NCI-H128 (cell line): Measurements from ENCODE around the gene LAMC3.
"Not testable (repeated sequence)": the region's sequence is repeated elsewhere in the genome, so short reads cannot be mapped to it uniquely, and the experiment has no call there.

Source experiments
- DNase-seq: peaks from one replicate; lab custom pipeline; 2025; ENCODE audit not compliant: unreplicated experiment; lab: John Stamatoyannopoulos, UW

Gene LAMC3

DNA sequence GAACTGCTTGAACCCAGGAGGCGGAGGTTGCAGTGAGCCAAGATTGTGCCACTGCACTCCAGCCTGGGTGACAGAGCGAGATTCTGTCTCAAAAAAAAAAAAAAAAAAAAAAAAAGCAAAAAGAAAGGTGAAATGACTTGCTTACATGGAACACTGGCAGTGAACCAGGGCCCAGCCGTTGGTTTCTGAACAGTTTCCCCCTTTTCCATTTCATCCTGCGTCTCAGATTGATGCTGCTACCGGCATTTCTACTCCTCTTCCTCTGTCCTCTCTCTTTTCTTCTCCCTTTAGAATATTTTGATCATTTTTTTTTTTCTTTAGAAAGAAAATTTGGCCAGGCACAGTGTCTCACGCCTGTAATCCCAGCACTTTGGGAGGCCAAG is 106.4 kb downstream of the LAMC3 start:
- not testable (repeated sequence) for DNase-seq

DNA sequence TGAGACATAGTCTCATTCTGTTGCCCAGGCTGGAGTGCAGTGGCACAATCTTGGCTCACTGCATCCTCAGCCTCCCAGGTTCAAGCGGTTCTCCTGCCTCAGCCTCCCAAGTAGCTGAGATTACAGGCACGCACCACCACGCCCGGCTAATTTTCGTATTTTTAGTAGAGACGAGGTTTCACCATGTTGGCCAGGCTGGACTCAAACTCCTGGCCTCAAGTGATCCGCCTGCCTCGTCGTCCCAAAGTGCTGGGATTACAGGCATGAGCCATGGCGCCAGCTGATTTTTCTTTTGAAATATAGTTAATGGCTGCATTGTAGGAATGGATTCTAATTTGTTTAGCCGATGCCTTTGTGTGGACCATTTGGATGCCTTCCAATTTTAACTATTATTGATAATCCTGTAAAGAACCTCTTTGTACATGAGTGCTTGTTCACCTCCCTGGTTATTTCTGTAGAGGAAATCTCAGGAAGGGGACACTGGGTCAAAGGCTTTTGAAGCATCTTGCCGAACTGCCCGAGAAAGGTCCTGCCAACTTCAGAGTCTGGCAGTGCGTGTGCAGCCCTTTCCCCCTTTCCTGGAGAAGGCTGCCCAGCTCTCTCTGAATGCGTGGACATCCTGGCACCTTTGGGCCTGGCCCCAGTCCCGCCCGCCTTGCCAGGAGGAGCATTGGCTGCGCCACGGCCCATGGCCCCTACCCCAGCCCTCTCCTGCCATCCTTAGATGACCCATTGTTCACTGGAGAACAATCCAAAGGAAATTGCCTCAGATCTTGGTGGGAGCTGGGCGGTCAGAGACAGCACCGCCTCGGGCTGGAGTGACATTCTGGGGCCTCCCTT is 107.5 kb downstream of the LAMC3 start:
- DNase-seq = no peak

DNA sequence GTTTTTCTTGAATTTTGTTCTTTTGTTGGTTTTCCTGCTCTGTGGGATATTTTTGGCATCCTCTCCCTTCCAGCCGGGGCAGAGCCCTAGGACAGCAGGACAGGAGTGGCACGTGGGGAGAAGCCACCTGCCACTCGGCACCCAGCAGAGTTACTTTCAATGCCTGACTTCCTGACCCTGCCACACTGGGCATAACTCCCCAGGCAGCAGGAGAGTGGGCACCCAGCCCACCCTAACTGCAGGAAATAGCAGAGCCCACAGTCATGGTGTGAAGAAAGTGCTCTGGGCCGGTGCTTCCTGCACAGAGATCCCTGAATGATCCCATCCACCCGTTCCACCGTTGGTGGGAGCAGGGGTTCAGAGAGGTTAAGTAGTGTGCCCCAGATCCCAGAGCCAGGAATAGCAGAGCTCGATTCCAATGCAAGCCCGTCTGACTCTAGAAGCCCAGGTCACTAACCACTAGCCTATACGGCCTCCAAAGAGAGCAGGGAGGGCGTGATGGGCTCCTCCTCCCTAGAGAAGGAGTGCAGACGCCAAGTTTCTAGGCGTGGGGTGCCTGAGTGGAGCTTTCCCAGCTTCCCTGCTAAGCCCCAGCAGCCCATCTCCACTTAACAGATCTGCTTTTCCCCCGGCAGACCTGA is 108.3 kb downstream of the LAMC3 start:
- no peak for DNase-seq

DNA sequence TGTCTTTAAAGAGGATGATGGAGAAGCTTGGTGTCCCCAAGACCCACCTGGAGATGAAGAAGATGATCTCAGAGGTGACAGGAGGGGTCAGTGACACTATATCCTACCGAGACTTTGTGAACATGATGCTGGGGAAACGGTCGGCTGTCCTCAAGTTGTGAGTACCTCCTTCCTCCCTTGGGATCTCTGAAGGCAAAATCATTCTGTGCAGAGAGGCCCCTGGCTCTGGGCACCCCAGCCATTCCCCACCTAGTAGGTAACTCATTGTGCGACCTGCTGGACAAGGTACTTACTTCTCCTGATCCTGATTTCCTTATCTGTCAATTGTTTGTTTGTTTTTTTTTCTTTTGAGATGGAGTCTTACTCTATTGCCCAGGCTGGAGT is 108.8 kb downstream of the LAMC3 start:
- DNase-seq = no peak

DNA sequence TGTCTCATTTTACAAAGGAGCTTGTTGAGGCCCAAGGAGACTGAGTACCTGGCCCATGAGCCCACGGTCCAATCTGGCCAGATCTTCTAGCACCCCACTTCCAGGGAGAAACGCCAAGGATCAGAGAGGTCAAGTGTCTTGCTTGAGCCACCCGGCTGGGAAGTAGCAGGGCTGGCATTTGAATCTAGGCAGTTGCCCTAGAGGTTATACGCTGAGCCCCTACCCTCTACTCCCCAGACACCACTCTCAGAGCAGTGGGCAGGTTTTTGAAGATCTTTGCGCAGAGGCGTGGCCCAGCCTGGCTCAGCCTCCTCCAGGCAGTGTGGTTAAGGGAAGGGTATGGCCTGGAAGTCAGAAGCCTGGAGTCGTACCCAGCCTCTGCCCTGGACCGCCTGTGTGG is 110.6 kb downstream of the LAMC3 start:
- DNase-seq = no peak

DNA sequence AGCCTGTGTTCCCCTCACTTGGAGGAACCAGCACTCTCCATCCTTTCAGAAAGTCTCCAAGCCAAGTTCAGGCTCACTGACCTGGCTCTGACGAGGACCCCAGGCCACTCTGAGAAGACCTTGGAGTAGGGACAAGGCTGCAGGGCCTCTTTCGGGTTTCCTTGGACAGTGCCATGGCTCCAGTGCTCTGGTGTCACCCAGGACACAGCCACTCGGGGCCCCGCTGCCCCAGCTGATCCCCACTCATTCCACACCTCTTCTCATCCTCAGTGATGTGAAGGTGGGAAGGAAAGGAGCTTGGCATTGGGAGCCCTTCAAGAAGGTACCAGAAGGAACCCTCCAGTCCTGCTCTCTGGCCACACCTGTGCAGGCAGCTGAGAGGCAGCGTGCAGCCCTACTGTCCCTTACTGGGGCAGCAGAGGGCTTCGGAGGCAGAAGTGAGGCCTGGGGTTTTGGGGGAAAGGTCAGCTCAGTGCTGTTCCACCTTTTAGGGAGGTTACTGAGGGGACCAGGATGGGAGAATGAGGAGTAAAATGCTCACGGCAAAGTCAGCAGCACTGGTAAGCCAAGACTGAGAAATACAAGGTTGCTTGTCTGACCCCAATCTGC is 111.8 kb downstream of the LAMC3 start:
- DNase-seq = no peak

DNA sequence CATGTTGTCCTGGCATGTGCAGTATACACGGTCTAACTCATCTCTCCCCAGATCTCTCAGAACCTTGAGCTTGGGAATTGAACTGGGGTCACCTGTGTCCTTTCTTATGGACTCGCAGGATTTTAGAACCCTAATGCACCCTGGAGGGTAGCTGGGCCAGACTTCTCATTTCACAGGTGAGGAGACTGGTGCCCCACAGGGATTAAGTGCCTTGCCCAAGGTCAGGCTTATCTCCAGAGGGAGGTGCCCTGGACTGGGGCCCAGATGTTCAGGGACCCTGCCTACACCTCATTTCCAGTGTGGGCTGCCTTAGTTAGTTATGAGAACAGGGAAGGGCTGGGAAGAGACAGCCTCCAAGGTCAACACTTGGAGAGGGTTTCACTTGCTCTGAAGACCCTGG is 112.4 kb downstream of the LAMC3 start:
- no peak for DNase-seq

DNA sequence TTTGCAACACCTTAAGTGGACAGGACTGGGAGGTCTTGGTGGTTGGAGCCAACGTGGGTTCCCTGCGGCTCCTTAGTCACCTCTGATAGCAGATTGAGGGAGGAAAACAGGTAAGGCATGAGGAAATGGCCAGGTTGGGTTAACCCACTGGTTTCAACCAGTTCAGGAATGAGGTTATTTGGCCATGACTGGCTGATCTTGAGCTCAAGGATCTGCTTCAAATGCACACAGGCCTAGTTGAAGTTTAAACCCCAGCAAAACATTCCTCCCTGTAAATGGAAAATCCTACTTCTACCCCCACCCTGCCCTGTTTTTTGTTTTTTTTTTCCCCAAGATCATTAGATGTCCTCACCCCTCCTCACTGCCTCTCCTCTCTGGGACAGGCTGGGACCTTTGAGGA is 113.2 kb downstream of the LAMC3 start:
- no peak for DNase-seq

DNA sequence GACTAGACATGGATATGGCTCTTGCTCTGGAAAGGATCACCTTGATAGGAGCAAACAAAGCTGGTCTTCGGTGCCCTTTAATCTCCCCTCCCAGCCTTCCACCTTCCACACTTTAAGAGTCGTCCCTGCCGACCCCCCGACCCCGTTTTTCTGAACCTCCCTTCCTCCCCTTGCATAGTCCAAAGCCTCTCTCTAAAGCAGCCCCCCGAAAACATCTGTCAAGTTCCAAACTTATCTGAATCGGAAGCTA is 116.0 kb downstream of the LAMC3 start:
- DNase-seq = no peak

DNA sequence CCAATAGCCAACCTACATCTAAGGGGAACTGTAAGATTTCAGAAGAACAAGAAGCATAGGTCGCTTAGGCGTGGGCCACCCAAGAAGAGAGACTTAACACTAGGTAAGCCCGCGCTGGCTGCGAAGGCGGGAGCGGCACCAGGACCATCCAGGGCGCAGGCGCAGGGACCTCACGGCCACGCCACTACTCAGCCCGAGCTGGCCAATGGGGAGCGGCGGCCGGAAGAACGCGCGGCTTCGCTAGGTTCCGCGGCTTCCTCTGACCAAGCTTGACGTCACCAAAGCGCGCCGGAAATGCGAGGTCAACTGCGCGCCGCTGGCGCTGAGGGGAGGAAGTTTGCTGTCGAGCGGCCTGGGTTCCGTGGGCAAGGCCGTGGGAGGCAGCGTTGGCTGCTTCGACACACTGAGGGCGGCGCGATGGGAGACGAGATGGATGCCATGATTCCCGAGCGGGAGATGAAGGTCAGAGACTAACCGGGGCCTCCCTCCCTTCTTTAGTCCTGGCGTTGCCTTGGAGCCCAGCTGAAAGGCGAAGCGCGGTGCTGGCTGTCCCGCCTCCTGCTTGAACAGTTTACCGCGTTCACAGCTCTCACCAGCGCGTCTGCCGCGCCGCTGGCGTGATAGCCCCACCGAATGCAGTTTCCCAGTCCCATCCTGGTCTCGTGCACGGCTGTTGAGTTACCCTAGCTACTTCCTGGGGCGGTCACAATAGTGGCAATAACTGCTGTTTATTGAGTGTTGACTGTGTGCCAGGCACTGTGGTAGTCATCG is 116.5 kb downstream of the LAMC3 start, which contains the start of gene NUP214:
Gene NUP214 (plus strand): TSS at position 299 of the 771 bp plus-strand sequence. CDS start 119 bp downstream, at position 418.
- DNase-seq = peak; percentile 95

DNA sequence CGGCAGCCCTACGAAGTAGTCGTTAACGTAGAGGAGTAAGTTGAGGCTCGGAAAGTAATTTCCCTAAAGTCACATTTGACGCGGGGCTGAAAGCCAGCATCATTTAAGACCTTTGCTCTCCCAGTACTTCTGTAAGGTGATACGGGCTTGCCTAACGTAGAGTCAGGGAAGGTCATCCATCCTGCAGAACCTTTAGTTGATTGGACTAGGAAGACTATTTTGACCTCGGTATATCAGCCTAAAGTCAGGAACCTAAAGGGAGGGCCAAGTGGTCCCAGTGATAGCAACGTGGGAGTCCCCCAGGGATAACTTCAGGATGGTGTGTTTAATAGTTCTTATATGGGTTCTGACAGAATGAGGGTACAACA is 117.1 kb downstream of the LAMC3 start:
- no peak for DNase-seq

DNA sequence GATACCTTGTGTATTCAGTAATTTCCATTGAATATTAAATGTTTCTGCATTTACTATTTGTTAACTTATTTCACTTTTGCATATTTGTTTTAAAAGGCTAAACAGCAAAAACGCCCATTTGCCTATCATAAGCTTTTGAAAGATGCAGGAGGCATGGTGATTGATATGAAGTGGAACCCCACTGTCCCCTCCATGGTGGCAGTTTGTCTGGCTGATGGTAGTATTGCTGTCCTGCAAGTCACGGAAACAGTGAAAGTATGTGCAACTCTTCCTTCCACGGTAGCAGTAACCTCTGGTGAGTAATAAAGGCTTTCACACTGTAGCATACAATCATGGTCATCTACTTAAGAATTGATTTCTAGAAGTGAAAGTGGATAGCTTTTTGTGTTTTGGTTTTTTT is 120.2 kb downstream of the LAMC3 start:
- DNase-seq = no peak

DNA sequence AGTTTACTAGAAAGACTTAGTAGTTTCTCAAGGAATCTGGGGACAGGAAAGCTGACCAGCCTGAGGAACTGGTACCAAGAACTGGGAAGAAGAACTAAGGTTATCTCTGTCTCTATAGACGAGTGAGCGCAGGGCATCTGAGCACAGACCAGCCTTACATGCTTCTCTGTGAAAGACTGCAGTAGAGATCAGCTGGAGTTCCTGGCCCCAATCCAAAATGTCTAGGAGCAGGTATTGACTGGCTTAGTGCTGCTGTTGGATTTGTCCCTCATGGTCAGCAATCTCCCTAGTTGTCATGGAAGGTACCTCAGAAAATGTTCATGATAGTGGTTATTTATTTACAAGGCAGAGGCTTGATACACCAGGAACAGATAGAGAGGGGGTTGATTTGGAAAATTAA is 129.7 kb downstream of the LAMC3 start:
- DNase-seq = no peak

DNA sequence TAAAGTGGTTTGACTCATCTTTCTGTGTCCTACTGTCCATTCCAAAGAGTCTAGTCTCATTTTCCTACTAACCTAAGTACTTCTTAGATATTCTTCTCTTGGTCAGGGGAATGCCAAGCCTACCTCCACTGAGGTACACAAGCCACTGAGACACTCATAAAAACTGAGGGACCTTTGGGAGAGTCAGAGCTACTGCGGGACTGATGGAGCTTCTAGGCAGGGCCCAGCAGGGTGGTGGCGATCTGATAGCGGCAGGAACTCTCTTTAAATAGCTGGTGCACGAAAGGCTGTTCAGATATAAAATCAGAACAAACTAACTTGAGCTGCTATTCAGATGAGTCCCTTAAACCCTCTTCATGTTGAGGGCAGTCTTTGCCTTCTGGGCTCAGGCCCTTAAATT is 131.1 kb downstream of the LAMC3 start:
- no peak for DNase-seq

DNA sequence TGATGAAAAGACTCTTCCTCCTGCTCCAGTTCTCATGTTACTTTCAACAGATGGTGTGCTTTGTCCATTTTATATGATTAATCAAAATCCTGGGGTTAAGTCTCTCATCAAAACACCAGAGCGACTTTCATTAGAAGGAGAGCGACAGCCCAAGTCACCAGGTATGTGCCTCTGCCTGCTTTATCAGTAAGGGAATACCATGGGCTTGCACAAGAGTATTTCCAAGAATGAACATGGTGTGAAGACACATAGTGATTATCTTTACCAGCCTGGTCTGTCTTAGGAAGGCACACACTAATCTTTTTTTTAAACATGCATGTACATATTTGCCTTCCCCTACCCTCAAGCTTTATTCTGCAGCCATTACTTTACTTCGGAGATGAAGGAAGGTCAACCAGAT is 131.6 kb downstream of the LAMC3 start:
- DNase-seq = no peak

DNA sequence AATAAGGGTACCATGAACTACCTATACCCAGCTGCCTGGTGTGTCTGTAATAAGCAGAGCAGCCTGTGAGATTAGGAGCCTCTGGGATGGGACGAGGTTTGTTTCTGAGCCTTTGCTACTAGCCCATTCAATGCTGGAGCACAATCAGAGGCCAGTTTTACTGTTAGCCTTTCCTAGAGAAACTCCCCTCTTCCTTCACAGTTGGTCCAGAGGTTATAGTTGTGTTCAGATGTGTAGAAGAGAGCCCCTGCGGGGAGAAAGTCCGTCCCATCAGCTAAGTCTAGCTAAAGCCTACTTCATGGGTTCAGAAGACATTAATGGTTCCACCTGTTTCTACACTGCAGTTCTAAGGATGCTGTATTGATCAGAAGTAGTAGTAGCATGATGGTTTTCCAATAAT is 133.2 kb downstream of the LAMC3 start:
- DNase-seq = no peak
